A549 (cell line): ENCODE results near the gene BRPF1. TPM values are rescaled to one million over a fixed set of nuclear protein-coding genes. Genes with fewer than 3 reads are reported as not detected.

ENCODE experiments used
- ATAC-seq, 2 experiments: fragments of 200-7000 bp in 1 of 2; fragments of >200 bp in 1 of 2; cut with Nextera tagmentation in 1 of 2; cut with Tn5 transposase in 1 of 2; 3 replicates each; pipeline versions ENCODE4 v1.8.0 to v1.9.1; 2018 to 2020; ENCODE audit warnings: mild to moderate bottlenecking in 1 of 2, moderate library complexity in 1 of 2
- CTCF ChIA-PET: fragments of 300-600 bp; sonication (Branson Sonifier 250); formaldehyde crosslinking; extraction: SDS; loops from one replicate; lab custom pipeline; 2021; ENCODE audit warnings: antibody characterized with exemption, inconsistent platforms; lab: Yijun Ruan, JAX
- POLR2A ChIA-PET: fragments of 350-600 bp; formaldehyde crosslinking; extraction: SDS; loops from one replicate; lab custom pipeline; 2021; ENCODE audit warnings: antibody characterized with exemption, inconsistent platforms; lab: Yijun Ruan, JAX
- DNase-seq, 2 experiments: peaks; one replicate each; pipeline versions ENCODE4 v3.0.0 to v3.0.0-alpha.2; 2011 to 2016; ENCODE audit warnings: low read depth in 1 of 2, low spot score in 1 of 2
- FAIRE-seq: peaks from 2 replicates; lab custom pipeline; 2011; peaks lifted over from hg19 to GRCh38; lab: Jason Lieb, UNC
- H3K27ac ChIP-seq, 2 experiments: fragments of >200 bp; sonication (Bioruptor Twin); formaldehyde crosslinking; 3 replicates each; pipeline ENCODE4 v1.5.1; 2016 to 2017
- H3K4me1 ChIP-seq: fragments of >200 bp; sonication (Bioruptor Twin); formaldehyde crosslinking; 3 replicates; pipeline ENCODE4 v1.6.1; 2016
- H3K4me2 ChIP-seq: fragments of >200 bp; sonication (Bioruptor Twin); formaldehyde crosslinking; 3 replicates; pipeline ENCODE4 v1.6.1; 2016
- H3K4me3 ChIP-seq: fragments of >200 bp; sonication (Bioruptor Twin); formaldehyde crosslinking; 3 replicates; pipeline ENCODE4 v1.5.1; 2016
- H3K9me3 ChIP-seq: fragments of >200 bp; sonication (Bioruptor Twin); formaldehyde crosslinking; 3 replicates; pipeline ENCODE4 v1.6.1; 2016
- BHLHE40 ChIP-seq: IDR thresholded peaks from 2 replicates; pipeline ENCODE4 v1.6.1; 2012; ENCODE audit warnings: low read depth, low read length, inconsistent platforms
- CBX2 ChIP-seq: fragments of 200-600 bp; sonication (generic); IDR thresholded peaks from 2 replicates; pipeline ENCODE4 v1.6.1; 2016; ENCODE audit warnings: low read depth, mild to moderate bottlenecking, borderline replicate concordance
- CHD2 ChIP-seq: fragments of 150-350 bp; IDR thresholded peaks from 2 replicates; pipeline ENCODE4 v1.6.1; 2014; ENCODE audit warnings: low read length; ENCODE audit not compliant: partially characterized antibody
- EHMT2 ChIP-seq: fragments of 200-600 bp; sonication (generic); IDR thresholded peaks from 2 replicates; pipeline ENCODE4 v1.6.1; 2016; ENCODE audit warnings: antibody characterized with exemption, low read depth, mild to moderate bottlenecking, moderate library complexity
- ELK1 ChIP-seq: fragments of 150-350 bp; IDR thresholded peaks from 2 replicates; pipeline ENCODE4 v1.6.1; 2014; ENCODE audit warnings: low read depth, mild to moderate bottlenecking, low read length
- EP300 ChIP-seq, 2 experiments: fragments of >200 bp; sonication (Bioruptor Twin); formaldehyde crosslinking; IDR thresholded peaks; 2 replicates in 1 of 2; 3 replicates in 1 of 2; pipeline ENCODE4 v1.6.1; 2016 to 2017
- ESRRA ChIP-seq: fragments of 150-350 bp; IDR thresholded peaks from 2 replicates; pipeline ENCODE4 v1.6.1; 2014; ENCODE audit warnings: mild to moderate bottlenecking, low read length, borderline replicate concordance
- FOSL2 ChIP-seq, 2 experiments: fragments of 450-650 bp in 1 of 2; fragments of >200 bp in 1 of 2; sonication (Bioruptor Twin) in 1 of 2; formaldehyde crosslinking; IDR thresholded peaks; 2 replicates each; pipeline versions ENCODE4 v1.5.0 to v1.6.1; 2016 to 2020; ENCODE audit warnings: mild to moderate bottlenecking in 1 of 2, moderate library complexity in 1 of 2
- GATA3 ChIP-seq: IDR thresholded peaks from 2 replicates; pipeline ENCODE4 v1.6.1; 2012; ENCODE audit warnings: borderline replicate concordance
- HEYL ChIP-seq: fragments of 250-450 bp; sonication (Bioruptor Pico); IDR thresholded peaks from 2 replicates; pipeline ENCODE4 v1.8.0; 2021; ENCODE audit warnings: mild to moderate bottlenecking, moderate library complexity
- HOXB13 ChIP-seq: fragments of 250-450 bp; sonication (Bioruptor Pico); IDR thresholded peaks from 2 replicates; pipeline ENCODE4 v1.5.0; 2020; ENCODE audit warnings: low read depth, mild to moderate bottlenecking, moderate library complexity
- JUN ChIP-seq, 2 experiments: fragments of >200 bp; sonication (Bioruptor Twin); formaldehyde crosslinking; IDR thresholded peaks; 2 replicates in 1 of 2; 3 replicates in 1 of 2; pipeline ENCODE4 v1.6.1; 2016 to 2017
- JUNB ChIP-seq: fragments of >200 bp; sonication (Bioruptor Twin); formaldehyde crosslinking; IDR thresholded peaks from 2 replicates; pipeline ENCODE4 v1.6.1; 2016
- KDM1A ChIP-seq: fragments of 200-600 bp; sonication (generic); IDR thresholded peaks from 2 replicates; pipeline ENCODE4 v1.6.1; 2016; ENCODE audit warnings: low read depth, mild to moderate bottlenecking
- KDM5A ChIP-seq: fragments of 200-600 bp; sonication (generic); IDR thresholded peaks from 2 replicates; pipeline ENCODE4 v1.6.1; 2016; ENCODE audit warnings: antibody characterized with exemption, mild to moderate bottlenecking
- MAX ChIP-seq: IDR thresholded peaks from 2 replicates; pipeline ENCODE4 v1.6.1; 2012
- MYC ChIP-seq: IDR thresholded peaks from 2 replicates; pipeline ENCODE4 v1.6.1; 2012; ENCODE audit warnings: mild to moderate bottlenecking, inconsistent platforms, low read length, improper control_type of control experiment, borderline replicate concordance
- PBX3 ChIP-seq: IDR thresholded peaks from 2 replicates; pipeline ENCODE4 v1.6.1; 2012
- PHF8 ChIP-seq: fragments of 200-600 bp; sonication (generic); IDR thresholded peaks from 2 replicates; pipeline ENCODE4 v1.6.1; 2016; ENCODE audit warnings: low read depth, mild to moderate bottlenecking, antibody characterized with exemption, moderate library complexity, borderline replicate concordance
- RAD21 ChIP-seq, 2 experiments: fragments of >200 bp in 1 of 2; sonication (Bioruptor Twin) in 1 of 2; formaldehyde crosslinking in 1 of 2; IDR thresholded peaks in 1 of 2; conservative IDR thresholded peaks in 1 of 2; 2 replicates in 1 of 2; 3 replicates in 1 of 2; pipeline ENCODE4 v1.6.1; 2012 to 2018; ENCODE audit warnings: inconsistent platforms in 1 of 2
- RARB ChIP-seq: fragments of 250-450 bp; sonication (Bioruptor Pico); IDR thresholded peaks from 2 replicates; pipeline ENCODE4 v1.8.0; 2021; ENCODE audit warnings: mild to moderate bottlenecking, moderate library complexity
- RCOR1 ChIP-seq: fragments of 150-350 bp; IDR thresholded peaks from 2 replicates; pipeline ENCODE4 v1.6.1; 2014; ENCODE audit warnings: antibody characterized with exemption, low read length, low read depth
- RFX5 ChIP-seq: fragments of 450-650 bp; IDR thresholded peaks from 2 replicates; pipeline ENCODE4 v1.7.1; 2014; ENCODE audit warnings: antibody characterized with exemption, mild to moderate bottlenecking, moderate library complexity
- RNF2 ChIP-seq: fragments of 200-600 bp; sonication (generic); IDR thresholded peaks from 2 replicates; pipeline ENCODE4 v1.6.1; 2016; ENCODE audit warnings: low read depth, mild to moderate bottlenecking, antibody characterized with exemption, moderate library complexity, borderline replicate concordance
- TP53 ChIP-seq: fragments of 250-450 bp; sonication (Bioruptor Pico); IDR thresholded peaks from 2 replicates; pipeline ENCODE4 v1.5.0; 2021; ENCODE audit warnings: mild to moderate bottlenecking, moderate library complexity
- ZC3H11A ChIP-seq: fragments of 450-650 bp; IDR thresholded peaks from 2 replicates; pipeline ENCODE4 v1.6.1; 2014; ENCODE audit warnings: antibody characterized with exemption, mild to moderate bottlenecking
- WGBS: methylation state at CpG from one replicate; pipeline ENCODE4 v1.1.6; 2017; ENCODE audit errors: missing lambda C conversion rate; 5-methylcytosine and 5-hydroxymethylcytosine counted together
- polyA plus RNA-seq, 4 experiments: library from polyadenylated mRNA; depleted of rRNA in 3 of 4; stranded (reverse); fragments of >200 nt; fragmentation: RNase III in 1 of 4; extraction: RNeasy Plus Mini Kit Qiagen cat#74134 plus additional on column Dnase treatment in 1 of 4; gene quantifications; 2 replicates in 3 of 4; 3 replicates in 1 of 4; pipeline ENCODE4 v1.2.3, GENCODE V29; 2011 to 2017
- TF ChIP-seq, protein P1 (sequence below): fragments of >200 bp; sonication (Bioruptor Twin); formaldehyde crosslinking; IDR thresholded peaks from 3 replicates; pipeline ENCODE4 v1.5.1; 2016
- TF ChIP-seq, protein P2 (sequence below): fragments of >200 bp; sonication (Bioruptor Twin); formaldehyde crosslinking; IDR thresholded peaks from 3 replicates; pipeline ENCODE4 v1.6.1; 2016
- TF ChIP-seq, protein P3 (sequence below): fragments of >200 bp; sonication (Bioruptor Twin); formaldehyde crosslinking; IDR thresholded peaks from 2 replicates; pipeline ENCODE4 v1.6.1; 2016
- TF ChIP-seq, protein P4 (sequence below): IDR thresholded peaks from 2 replicates; pipeline ENCODE4 v1.6.1; 2012; ENCODE audit warnings: low read depth, borderline replicate concordance

BRPF1 gene
- polyA plus RNA-seq, 2 of the 4 experiments (the other 2 are of a cell fraction), result 8.6 to 12.4 TPM

GRCh38 chr3:9760779-9761505, 29.4 kb downstream of the BRPF1 start:
- 93% methylated on average over 10 of the region's 10 CpGs for WGBS
- no peak overlapping the region for H3K4me3 ChIP-seq
- FAIRE-seq (no peak), DNase-seq (no peak), ATAC-seq (0 out of 6 replicates have a peak, but pooled peaks of 1 of the 2 experiments have one; percentile 17)
- no peak overlapping the region for H3K27ac ChIP-seq
- ChIA-PET POLR2A (no interaction called here), CTCF (interaction anchor here (1.5 to 3.1 kb wide), 2 partner anchors 28 to 45 kb away, joined by 3 to 8 read pairs; no protein-coding TSS in a partner anchor)
- no peak overlapping the region for H3K4me2 ChIP-seq
- H3K9me3 ChIP-seq, result no peaks in the 10 kb centered on the region
- no peaks in the 10 kb centered on the region for H3K4me1 ChIP-seq
- TF ChIP-seq KDM1A (no peak), RFX5 (no peak), PBX3 (no peak), JUNB (no peak), MAX (no peak), RCOR1 (no peak), CBX2 (no peak), KDM5A (no peak), RARB (no peak), ZC3H11A (no peak), CHD2 (no peak), JUN (IDR thresholded peaks at IDR 0.05) (no peak), ELK1 (no peak), RAD21 (conservative IDR thresholded peaks at IDR 0.05 in 1 of 2, IDR thresholded peaks at IDR 0.05 in 1 of 2) (no peak), ESRRA (no peak)
- TF ChIP-seq, protein P1, sequence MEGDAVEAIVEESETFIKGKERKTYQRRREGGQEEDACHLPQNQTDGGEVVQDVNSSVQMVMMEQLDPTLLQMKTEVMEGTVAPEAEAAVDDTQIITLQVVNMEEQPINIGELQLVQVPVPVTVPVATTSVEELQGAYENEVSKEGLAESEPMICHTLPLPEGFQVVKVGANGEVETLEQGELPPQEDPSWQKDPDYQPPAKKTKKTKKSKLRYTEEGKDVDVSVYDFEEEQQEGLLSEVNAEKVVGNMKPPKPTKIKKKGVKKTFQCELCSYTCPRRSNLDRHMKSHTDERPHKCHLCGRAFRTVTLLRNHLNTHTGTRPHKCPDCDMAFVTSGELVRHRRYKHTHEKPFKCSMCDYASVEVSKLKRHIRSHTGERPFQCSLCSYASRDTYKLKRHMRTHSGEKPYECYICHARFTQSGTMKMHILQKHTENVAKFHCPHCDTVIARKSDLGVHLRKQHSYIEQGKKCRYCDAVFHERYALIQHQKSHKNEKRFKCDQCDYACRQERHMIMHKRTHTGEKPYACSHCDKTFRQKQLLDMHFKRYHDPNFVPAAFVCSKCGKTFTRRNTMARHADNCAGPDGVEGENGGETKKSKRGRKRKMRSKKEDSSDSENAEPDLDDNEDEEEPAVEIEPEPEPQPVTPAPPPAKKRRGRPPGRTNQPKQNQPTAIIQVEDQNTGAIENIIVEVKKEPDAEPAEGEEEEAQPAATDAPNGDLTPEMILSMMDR, result no peak
- TF ChIP-seq, protein P2, sequence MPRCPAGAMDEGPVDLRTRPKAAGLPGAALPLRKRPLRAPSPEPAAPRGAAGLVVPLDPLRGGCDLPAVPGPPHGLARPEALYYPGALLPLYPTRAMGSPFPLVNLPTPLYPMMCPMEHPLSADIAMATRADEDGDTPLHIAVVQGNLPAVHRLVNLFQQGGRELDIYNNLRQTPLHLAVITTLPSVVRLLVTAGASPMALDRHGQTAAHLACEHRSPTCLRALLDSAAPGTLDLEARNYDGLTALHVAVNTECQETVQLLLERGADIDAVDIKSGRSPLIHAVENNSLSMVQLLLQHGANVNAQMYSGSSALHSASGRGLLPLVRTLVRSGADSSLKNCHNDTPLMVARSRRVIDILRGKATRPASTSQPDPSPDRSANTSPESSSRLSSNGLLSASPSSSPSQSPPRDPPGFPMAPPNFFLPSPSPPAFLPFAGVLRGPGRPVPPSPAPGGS, result no peak

GRCh38 chr3:9761919-9762318, 30.4 kb downstream of the BRPF1 start:
- WGBS, result 93% methylated on average over 5 of the region's 5 CpGs
- ChIA-PET POLR2A (no interaction called here), CTCF (interaction anchor here (1.3 to 1.5 kb wide), 2 partner anchors 29 to 185 kb away, joined by 3 to 4 read pairs; no protein-coding TSS in a partner anchor)
- H3K27ac ChIP-seq, result no peak overlapping the region
- TF ChIP-seq HOXB13 (no peak), BHLHE40 (no peak), GATA3 (no peak), KDM1A (no peak), HEYL (CRISPR knock-in tag) (no peak), EP300 (IDR thresholded peaks at IDR 0.05) (no peak), TP53 (CRISPR knock-in tag) (no peak), PHF8 (no peak), FOSL2 (IDR thresholded peaks at IDR 0.05) (no peak), FOSL2 (CRISPR knock-in tag; IDR thresholded peaks at IDR 0.05) (no peak), MYC (no peak), RNF2 (no peak), KDM5A (no peak), CBX2 (no peak), JUNB (no peak), EHMT2 (no peak)
- TF ChIP-seq, protein P3, sequence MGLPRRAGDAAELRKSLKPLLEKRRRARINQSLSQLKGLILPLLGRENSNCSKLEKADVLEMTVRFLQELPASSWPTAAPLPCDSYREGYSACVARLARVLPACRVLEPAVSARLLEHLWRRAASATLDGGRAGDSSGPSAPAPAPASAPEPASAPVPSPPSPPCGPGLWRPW, result no peak
- TF ChIP-seq, protein P4, sequence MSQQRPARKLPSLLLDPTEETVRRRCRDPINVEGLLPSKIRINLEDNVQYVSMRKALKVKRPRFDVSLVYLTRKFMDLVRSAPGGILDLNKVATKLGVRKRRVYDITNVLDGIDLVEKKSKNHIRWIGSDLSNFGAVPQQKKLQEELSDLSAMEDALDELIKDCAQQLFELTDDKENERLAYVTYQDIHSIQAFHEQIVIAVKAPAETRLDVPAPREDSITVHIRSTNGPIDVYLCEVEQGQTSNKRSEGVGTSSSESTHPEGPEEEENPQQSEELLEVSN, result no peak
- no peaks in the 10 kb centered on the region for H3K9me3 ChIP-seq
- ATAC-seq (no peak), DNase-seq (no peak), FAIRE-seq (no peak)
- H3K4me1 ChIP-seq, result no peaks in the 10 kb centered on the region
- no peak overlapping the region for H3K4me2 ChIP-seq
- no peak overlapping the region for H3K4me3 ChIP-seq
